Measurements from ENCODE around the gene BRD2. TPM values are rescaled to one million over a fixed set of nuclear protein-coding genes. Genes with fewer than 3 reads are reported as not detected.

Gene BRD2
- total RNA-seq, 1 experiment from 2014 or later, result 171 TPM

DNA sequence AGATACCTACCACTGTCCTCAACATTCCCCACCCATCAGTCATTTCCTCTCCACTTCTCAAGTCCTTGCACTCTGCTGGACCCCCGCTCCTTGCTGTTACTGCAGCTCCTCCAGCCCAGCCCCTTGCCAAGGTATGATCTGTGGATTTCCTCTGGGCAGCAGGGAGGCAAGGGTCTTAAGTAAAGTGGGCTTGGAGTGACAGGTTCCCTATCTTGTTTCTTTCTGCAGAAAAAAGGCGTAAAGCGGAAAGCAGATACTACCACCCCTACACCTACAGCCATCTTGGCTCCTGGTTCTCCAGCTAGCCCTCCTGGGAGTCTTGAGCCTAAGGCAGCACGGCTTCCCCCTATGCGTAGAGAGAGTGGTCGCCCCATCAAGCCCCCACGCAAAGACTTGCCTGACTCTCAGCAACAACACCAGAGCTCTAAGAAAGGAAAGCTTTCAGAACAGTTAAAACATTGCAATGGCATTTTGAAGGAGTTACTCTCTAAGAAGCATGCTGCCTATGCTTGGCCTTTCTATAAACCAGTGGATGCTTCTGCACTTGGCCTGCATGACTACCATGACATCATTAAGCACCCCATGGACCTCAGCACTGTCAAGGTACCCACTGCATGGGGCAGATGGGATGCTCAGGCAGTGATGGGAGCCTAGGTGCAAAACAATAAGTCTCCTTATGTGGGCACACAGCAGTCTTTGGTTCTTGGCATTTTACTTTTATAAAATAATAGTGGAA is 8.1 kb downstream of the BRD2 start:
- no peaks in the 10 kb centered on the region for H3K9me3 ChIP-seq (ENCODE audit: low read length)

DNA sequence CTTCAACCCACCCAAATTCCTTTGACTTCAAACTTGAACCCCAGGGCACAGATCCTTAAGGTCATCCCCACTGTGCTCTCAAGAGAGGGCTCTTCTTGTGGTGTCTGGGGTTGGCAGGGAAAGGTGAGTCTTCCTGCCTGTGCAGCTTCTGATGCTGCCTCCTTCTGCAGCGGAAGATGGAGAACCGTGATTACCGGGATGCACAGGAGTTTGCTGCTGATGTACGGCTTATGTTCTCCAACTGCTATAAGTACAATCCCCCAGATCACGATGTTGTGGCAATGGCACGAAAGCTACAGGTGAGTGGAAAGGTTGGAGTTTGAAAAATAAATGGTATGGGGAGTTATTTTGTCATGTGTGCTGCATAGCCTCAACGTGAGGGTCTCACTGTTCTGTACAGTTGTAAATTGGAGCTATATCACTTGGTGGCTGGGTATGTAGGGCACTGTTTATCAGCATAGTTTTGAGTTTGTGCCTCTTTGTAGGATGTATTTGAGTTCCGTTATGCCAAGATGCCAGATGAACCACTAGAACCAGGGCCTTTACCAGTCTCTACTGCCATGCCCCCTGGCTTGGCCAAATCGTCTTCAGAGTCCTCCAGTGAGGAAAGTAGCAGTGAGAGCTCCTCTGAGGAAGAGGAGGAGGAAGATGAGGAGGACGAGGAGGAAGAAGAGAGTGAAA is 9.0 kb downstream of the BRD2 start:
- intact Hi-C loops (cut with micrococcal nuclease), result no loop called here
- ATAC-seq, result no peak
- peak overlapping the region; percentile 94; the same call in 1 of the 2 replicates for H3K4me2 ChIP-seq (ENCODE audit: low read length)

More for the DNA sequence above, 8.1 kb downstream of the BRD2 start:
- Histone ChIP-seq H3K27ac (ENCODE audit: low read length) (no peak overlapping the region), H2AFZ (ENCODE audit: low read length) (no peak overlapping the region), H3K9ac (ENCODE audit: low read length) (no peak overlapping the region), H3K4me1 (ENCODE audit: insufficient read depth, low read length) (peaks cover 19% of the 10 kb centered on the region), H4K20me1 (ENCODE audit: low read length) (peaks cover 94% of the 10 kb centered on the region), H3K9me2 (replicated peaks; ENCODE audit: low read length) (no peaks in the 10 kb centered on the region), H3K79me2 (ENCODE audit: low read length) (peaks cover 85% of the 10 kb centered on the region), H3K4me3 (ENCODE audit: low read length) (peak overlapping the region; percentile 98), H3K36me3 (ENCODE audit: low read depth, low read length) (peaks cover 92% of the 10 kb centered on the region), H3K4me2 (ENCODE audit: low read length) (peak overlapping the region; percentile 94), H3F3A (ENCODE audit: low read length, unreplicated experiment) (peaks cover 26% of the 10 kb centered on the region), H3K27me3 (ENCODE audit: low read length) (no peaks in the 10 kb centered on the region)
- ChIA-PET POLR2A (ENCODE audit: unreplicated experiment) (no interaction called here), CTCF (no interaction called here)
- no peak for TF ChIP-seq EZH2 (IDR thresholded peaks at IDR 0.05; ENCODE audit: low read length, unreplicated experiment)
- TF ChIP-seq EZH2phosphoT487 (IDR thresholded peaks at IDR 0.05; ENCODE audit: borderline replicate concordance, low read length), result no peak
- TF ChIP-seq, protein P1, sequence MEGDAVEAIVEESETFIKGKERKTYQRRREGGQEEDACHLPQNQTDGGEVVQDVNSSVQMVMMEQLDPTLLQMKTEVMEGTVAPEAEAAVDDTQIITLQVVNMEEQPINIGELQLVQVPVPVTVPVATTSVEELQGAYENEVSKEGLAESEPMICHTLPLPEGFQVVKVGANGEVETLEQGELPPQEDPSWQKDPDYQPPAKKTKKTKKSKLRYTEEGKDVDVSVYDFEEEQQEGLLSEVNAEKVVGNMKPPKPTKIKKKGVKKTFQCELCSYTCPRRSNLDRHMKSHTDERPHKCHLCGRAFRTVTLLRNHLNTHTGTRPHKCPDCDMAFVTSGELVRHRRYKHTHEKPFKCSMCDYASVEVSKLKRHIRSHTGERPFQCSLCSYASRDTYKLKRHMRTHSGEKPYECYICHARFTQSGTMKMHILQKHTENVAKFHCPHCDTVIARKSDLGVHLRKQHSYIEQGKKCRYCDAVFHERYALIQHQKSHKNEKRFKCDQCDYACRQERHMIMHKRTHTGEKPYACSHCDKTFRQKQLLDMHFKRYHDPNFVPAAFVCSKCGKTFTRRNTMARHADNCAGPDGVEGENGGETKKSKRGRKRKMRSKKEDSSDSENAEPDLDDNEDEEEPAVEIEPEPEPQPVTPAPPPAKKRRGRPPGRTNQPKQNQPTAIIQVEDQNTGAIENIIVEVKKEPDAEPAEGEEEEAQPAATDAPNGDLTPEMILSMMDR (conservative IDR thresholded peaks at IDR 0.05; ENCODE audit: low read depth, low read length), result no peak
- no peak for DNase-seq
- no peak for ATAC-seq
- intact Hi-C loops (cut with micrococcal nuclease), result no loop called here
- BruUV-seq (replicated peaks), result no TSS peak

More for the DNA sequence above, 9.0 kb downstream of the BRD2 start:
- no peak for DNase-seq
- H3K9ac ChIP-seq (ENCODE audit: low read length), result no peak overlapping the region
- no peak overlapping the region for H2AFZ ChIP-seq (ENCODE audit: low read length)
- peaks cover 81% of the 10 kb centered on the region for H3K79me2 ChIP-seq (ENCODE audit: low read length)
- H3K4me1 ChIP-seq (ENCODE audit: insufficient read depth, low read length), result peaks cover 18% of the 10 kb centered on the region
- peaks cover 91% of the 10 kb centered on the region for H3K36me3 ChIP-seq (ENCODE audit: low read depth, low read length)
- no peaks in the 10 kb centered on the region for H3K27me3 ChIP-seq (ENCODE audit: low read length)
- no peak overlapping the region for H3K4me3 ChIP-seq (ENCODE audit: low read length)
- H3F3A ChIP-seq (ENCODE audit: low read length, unreplicated experiment), result peaks cover 33% of the 10 kb centered on the region
- no peak overlapping the region for H3K27ac ChIP-seq (ENCODE audit: low read length)
- POLR2A ChIA-PET (ENCODE audit: unreplicated experiment), result no interaction called here
- H3K9me3 ChIP-seq (ENCODE audit: low read length), result no peaks in the 10 kb centered on the region
- BruUV-seq (replicated peaks), result no TSS peak
- TF ChIP-seq EZH2 (IDR thresholded peaks at IDR 0.05; ENCODE audit: low read length, unreplicated experiment) (no peak), EZH2phosphoT487 (IDR thresholded peaks at IDR 0.05; ENCODE audit: borderline replicate concordance, low read length) (no peak)
- TF ChIP-seq, protein P1 (conservative IDR thresholded peaks at IDR 0.05; ENCODE audit: low read depth, low read length), result no peak
- H3K9me2 ChIP-seq (replicated peaks; ENCODE audit: low read length), result no peaks in the 10 kb centered on the region
- peaks cover 100% of the 10 kb centered on the region for H4K20me1 ChIP-seq (ENCODE audit: low read length)
- CTCF ChIA-PET, result no interaction called here
